Stimulated activated CD4-positive, alpha-beta T cell treated with anti-CD3 and anti-CD28 coated beads, Interleukin-1b, Interleukin-23, amount 100 ng/mL, for 24 hours (primary cell): ENCODE results near the gene CCDC6.
"Not testable (repeated sequence)": the region's sequence is repeated elsewhere in the genome, so short reads cannot be mapped to it uniquely, and the experiment has no call there.

ENCODE experiments used
- DNase-seq, 4 experiments: peaks; one replicate each; pipeline ENCODE4 v3.0.0-alpha.2; 2020; ENCODE audit warnings: low read depth in 4 of 4, low spot score in 1 of 4

Gene CCDC6

GRCh38 chr10:59881640-59882039 is 24.7 kb downstream of the CCDC6 start:
- DNase-seq, result no peak

DNA sequence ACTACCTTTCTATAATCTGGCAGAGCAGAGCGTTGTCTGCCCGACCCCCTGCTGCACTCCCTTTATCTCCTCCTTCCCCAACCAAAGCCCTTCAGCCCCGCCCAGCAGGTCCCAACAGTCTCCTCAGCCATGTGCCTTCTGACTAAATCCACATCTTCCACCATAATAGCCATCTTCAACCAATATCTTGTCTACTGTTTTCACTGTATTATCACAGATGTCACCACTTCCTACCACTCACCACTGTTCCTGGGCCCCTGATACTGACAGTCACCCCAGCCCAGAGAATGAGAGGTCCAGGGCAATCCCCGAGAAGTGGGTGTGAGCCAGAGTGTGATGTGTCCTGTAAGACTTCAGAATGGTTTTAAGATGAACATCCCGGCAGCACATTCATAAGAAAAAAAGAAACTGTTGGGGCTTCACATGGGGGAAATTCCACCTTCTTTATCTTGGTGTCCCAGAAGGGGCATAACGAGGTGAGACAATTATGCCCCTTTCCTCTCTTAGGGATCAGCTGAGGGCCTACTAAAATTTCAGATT is 25.3 kb downstream of the CCDC6 start:
- DNase-seq, result peak; percentile 43 to 71 (median 52)

DNA sequence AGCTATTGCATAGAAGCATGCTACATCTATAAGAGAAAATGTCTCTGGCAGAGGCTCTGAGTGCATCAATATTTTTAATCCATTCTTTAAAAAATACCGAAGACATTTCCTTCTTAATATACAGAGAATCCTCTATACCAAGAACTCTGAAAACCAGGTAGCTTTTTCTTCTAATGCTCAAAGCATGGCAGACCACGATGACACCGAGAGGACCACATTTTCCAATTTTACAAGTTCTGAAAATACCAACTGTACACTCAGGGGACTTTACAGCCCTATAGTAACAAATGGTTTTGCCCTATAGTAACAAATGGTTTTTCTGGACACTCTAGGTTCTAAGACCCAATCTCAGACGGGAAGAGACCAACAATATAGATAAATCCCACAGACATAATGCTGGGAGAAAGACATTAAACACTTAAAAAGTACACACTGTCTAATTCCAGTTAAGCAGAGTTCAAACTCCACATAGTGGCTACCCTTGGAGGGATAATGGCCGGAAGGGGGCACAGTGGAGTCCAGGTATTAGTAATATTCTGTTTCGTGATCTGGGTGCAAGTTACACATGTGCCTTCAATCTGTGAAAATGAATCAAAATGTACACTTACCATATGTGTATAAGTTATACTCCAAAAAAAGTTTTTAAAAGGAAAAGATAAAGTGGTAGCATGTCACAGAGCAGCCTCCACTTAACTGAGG is 26.2 kb downstream of the CCDC6 start:
- DNase-seq, result no peak

DNA sequence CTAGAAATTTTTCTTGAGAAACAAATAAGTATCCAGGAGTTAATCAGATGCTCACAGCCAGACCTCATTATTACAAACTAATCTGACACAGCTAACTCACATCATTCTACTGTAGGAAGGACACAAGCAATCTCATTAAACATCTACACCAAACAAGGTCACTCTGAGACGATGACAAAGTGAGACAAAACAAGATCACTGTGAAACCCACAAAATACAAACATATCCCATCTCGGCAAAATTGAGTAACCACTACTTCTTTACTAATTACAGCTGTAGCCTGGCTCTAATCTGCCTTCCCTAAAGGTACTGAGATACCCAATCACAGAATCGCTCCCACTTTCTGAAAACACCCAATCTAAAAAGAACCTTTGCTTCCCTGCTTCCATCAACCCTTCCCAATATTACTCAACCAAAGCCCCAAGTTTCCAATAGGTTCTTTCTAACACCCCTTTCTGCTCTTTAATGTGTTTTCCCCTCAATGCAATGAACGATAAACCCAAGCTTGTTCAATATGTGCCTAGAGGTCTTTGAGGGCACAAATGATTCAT is 26.9 kb downstream of the CCDC6 start:
- no peak for DNase-seq

DNA sequence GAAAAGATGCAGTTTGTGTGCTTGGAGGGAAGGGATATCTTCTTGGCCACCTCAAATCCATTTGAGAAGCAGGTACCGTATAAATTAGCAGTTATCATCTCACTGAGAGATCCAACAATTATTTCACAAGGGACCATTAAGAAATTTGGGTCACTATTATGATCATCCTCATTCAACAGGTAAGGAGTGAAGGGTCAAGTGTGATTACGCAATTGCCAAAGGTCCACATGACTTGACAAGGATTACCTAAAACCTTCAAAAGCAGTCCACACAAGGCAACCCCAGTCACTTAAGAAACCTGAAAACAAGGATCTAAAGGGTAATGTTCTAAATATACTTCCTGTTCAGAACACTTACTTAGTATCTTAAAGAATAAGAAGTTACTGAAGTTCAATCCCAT is 27.4 kb downstream of the CCDC6 start:
- no peak for DNase-seq

- DNase-seq, result no peak
These were observed 28.1 kb downstream of the CCDC6 start for GRCh38 chr10:59878289-59878688.

GRCh38 chr10:59877191-59877671 is 29.1 kb downstream of the CCDC6 start:
- DNase-seq, result no peak

DNA sequence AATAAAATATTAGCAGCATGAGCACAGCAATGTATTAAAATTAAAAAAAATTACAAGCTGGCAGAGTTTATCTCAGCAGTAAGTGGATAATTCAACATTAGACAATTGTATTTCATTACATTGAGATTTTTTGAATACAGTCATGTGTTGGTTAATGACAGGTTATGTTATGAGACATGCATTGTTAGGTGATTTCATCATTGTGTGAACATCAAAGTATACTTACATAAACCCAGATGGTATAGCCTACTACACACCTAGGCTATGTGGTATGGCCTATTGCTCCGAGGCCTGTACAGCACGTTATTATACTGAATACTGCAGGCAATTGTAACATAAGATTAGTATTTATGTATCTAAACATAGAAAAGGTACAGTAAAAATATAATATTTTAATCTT is 29.7 kb downstream of the CCDC6 start:
- no peak for DNase-seq

- not testable (repeated sequence) for DNase-seq
These were observed 30.1 kb downstream of the CCDC6 start for GRCh38 chr10:59876208-59876607.

GRCh38 chr10:59873896-59874295 is 32.5 kb downstream of the CCDC6 start:
- no peak for DNase-seq

DNA sequence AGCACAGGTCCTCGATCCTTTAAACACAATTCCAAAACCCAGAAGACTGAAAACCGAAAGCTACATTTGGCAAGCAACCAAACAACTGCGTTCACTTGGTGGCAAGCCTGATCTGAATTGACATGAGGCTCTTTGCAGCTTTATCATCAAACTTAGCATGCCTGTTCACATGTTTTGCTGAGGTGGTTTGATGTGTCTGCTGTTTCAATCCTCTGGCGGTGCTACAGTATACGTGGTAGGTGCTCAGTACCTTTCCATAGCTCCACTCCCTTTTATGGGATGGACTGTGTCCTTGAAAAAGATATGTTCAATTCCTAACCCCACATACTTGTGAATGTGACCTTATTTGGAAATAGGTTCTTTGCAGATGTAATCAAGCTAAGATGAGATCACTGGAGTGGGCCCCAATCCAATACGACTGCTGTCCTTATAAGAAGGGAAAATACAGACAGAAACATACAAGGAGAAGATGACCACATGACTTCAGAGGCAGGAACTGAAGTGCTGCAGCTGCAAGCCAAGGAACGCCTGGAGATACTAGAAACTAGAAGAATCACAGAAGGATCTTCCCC is 33.4 kb downstream of the CCDC6 start:
- no peak for DNase-seq

- DNase-seq, result no peak
These were observed 36.2 kb downstream of the CCDC6 start for GRCh38 chr10:59870152-59870551.

- DNase-seq, result no peak
These were observed 36.8 kb downstream of the CCDC6 start for GRCh38 chr10:59869594-59869940.

DNA sequence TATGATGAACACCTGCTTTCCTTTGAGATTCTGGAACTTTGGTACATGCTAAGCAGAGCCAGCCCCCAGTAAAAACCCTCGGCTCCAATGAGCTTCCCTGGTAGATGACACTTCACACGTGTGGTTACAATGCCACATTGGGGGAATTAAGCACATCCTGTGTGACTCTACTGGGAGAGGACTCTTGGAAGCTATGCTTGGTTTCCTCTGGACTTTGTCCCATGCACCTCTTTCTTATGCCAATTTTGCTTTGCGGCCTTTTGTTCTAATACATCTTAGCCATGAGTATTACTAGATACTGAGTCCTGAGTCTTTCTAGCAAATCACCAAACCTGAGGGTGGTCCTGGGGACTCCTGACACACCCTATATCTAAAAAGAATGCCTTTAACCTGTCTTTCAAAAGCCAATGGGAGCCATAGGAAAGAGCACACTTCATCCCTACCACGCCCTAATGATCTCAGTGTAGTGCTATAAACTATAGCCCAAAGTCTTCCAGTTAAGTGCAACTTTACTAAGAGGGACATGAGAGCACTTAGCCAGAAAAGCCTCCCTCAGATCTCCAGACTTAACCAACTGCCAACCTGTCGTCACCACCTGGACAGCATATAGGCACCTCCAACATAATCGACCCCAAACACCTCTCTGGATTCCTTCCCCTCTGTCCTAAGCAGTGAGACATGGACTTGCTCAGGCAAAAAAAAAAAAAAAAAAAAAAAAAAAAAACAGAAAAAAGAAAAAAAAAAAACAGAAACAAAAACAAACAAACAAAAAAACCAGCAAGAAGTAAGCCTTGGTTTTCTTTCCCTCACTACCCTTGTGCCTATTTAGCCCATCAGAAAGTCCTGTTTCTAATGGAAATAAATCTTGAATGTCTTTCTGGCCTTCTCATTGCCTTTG is 37.4 kb downstream of the CCDC6 start:
- no peak for DNase-seq

DNA sequence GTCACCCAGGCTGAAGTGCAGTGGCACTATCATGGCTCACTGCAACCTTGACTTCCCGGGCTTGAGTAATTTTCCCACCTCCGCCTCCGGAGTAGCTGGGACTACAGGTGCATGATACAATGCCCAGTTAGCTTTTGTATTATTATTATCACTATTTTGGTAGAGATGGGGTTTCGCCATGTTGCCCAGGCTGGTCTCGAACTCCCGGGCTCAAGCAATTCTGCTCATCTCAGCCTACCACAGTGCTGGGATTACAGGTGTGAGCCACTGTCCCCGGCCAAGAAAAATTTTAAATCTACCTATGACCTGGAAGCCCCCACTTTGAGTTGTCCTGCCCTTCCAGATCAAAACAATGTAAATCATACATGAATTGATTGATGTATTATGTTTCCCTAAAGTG is 38.8 kb downstream of the CCDC6 start:
- no peak for DNase-seq

DNA sequence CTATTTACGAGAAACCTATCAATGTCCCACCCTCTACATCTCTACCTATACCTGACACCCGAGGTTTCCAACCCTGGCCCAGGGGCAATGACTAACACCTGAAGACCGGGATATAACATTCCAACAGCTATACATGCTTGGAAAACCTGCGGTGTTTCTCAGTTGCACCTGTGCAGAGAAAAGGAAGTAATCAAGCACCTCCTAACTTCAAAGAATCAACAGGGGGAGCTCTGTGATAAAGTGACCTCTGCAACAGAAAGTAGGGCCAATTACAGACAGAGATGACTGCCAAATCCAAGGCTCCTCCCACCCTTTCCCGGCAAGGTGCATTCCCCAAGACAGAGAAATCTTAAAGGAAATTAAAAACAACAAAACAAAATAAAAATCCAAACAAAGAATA is 41.3 kb downstream of the CCDC6 start:
- no peak for DNase-seq

DNA sequence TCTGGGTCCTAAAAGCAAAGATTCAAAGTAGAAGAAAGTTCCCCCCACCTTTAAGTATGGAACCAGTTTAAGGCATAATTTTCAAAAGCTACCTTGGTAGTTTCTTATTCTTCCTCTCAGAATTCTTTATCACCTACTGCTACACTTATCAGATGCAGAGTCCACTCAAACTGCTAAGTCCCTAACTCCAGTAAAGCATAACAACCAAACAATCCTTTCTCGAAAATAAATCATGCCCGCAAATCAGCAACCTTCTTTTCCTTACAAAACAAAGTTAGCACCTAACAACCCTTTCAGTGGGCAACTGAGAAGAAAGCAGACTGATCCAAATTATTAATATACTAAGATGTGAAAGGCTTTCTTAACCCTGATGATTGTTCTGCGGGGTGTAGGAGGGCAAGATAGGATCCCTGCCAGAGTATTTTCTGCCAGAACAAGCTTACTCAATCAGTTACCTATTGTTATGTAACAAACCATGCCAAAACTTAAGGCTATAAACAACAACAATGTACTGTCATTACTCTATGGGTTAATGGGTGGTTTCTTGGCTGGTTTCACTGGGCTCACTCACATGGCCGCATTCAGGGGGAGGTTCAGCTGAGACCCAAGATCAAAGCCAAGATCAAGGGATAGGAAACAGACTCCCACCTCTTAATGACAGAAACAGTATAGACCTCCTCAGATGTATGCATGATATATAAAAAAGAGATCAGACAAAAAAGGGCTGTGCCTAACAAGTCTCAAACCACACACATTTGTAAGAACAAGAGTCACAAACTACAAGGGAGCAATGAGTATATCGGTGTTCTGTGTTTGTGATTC is 42.0 kb downstream of the CCDC6 start:
- DNase-seq, result no peak

- DNase-seq, result no peak
These were observed 46.8 kb downstream of the CCDC6 start for GRCh38 chr10:59859570-59859969.

DNA sequence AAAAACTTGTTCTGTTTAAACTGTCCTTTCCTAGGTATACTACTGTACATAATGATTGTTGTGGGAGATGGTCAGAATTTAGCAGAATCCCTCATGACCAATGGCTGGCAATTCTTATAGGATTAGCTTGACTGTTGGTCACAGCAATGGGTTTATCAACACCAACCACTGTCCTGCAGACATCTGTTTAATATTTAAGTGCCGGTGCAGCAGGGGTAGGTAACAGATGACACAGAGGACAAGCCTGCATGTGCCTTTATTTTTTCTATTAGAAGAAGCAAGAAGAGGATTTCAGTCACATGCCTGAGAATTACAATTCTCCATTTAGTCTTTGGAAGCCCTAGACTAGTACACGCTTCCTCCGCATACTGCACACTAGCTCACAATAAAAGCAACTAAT is 48.4 kb downstream of the CCDC6 start:
- DNase-seq, result no peak

DNA sequence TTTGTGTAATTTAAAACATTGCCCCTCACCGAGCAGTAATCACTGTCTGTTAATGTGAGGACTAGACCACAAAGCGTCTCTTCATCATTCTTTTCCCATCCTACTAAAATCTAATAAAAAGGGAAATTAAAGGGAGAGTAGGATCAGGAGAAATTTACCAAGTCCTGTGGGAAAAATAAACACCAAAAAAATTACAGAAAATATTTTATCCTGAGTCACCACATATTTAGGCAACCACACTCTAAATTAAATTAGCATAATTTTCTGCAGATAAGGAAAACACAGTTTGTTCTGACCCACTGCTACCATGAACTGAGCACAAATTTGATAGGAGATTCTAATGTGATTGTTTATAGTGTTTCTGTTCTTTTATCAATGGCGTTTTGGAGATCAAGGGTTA is 49.3 kb downstream of the CCDC6 start:
- no peak for DNase-seq

- DNase-seq, result no peak
These were observed 50.3 kb downstream of the CCDC6 start for GRCh38 chr10:59856104-59856503.
